Astrocyte of the cerebellum (primary cell): ENCODE measurements around the gene INCA1.
A peak's percentile ranks its signal among the peaks of the same experiment; 100 is the strongest.

Source experiments
- DNase-seq: peaks from one replicate; pipeline ENCODE4 v3.0.0-alpha.2; 2011; ENCODE audit warnings: low read depth
- H3K4me3 ChIP-seq: 2 replicates; pipeline ENCODE4 v1.5.1; 2011; ENCODE audit warnings: mild to moderate bottlenecking, low read depth, low read length, moderate library complexity
- CTCF ChIP-seq: IDR thresholded peaks from 2 replicates; pipeline ENCODE4 v1.5.1; 2012; ENCODE audit warnings: low read length, low read depth, moderate library complexity, mild to moderate bottlenecking; ENCODE audit errors: missing control alignments
- in situ Hi-C: cut with HindIII; loops from 2 replicates; pipeline ENCODE4 v1.10.0; 2017; ENCODE audit warnings: low sequenced_read_pairs

The INCA1 gene

GRCh38 chr17:4958102-4958501, 39.2 kb downstream of the INCA1 start:
- no peak for DNase-seq
- no peak for TF ChIP-seq CTCF
- H3K4me3 ChIP-seq, result no peak overlapping the region
- in situ Hi-C loops, result no loop called here

GRCh38 chr17:4956493-4957061, 40.7 kb downstream of the INCA1 start:
- peak; percentile 6 for TF ChIP-seq CTCF
- in situ Hi-C loops, result no loop called here
- H3K4me3 ChIP-seq, result no peak overlapping the region
- no peak for DNase-seq

- in situ Hi-C loops, result no loop called here
- H3K4me3 ChIP-seq, result no peak overlapping the region
- no peak for DNase-seq
- no peak for TF ChIP-seq CTCF
Measured at GRCh38 chr17:4955091-4955490, 42.2 kb downstream of the INCA1 start.

GRCh38 chr17:4953451-4953961, 43.8 kb downstream of the INCA1 start:
- in situ Hi-C loops, result no loop called here
- TF ChIP-seq CTCF, result no peak
- DNase-seq, result peak; percentile 54
- no peak overlapping the region for H3K4me3 ChIP-seq

- DNase-seq, result no peak
- TF ChIP-seq CTCF, result no peak
- in situ Hi-C loops, result no loop called here
- H3K4me3 ChIP-seq, result no peak overlapping the region
Measured at GRCh38 chr17:4951486-4951885, 45.8 kb downstream of the INCA1 start.

GRCh38 chr17:4950746-4951204, 46.5 kb downstream of the INCA1 start, which contains the start of gene ENO3:
TSS of gene ENO3 (plus strand) at chr17:4951119. CDS start at chr17:4951830, 711 bp downstream.
- TF ChIP-seq CTCF, result no peak
- in situ Hi-C loops, result no loop called here
- H3K4me3 ChIP-seq, result peak within 1 kb of the TSS; percentile 20
- no peak for DNase-seq
